ENCODE measurements around the gene DOK7.

Gene DOK7

GRCh38 chr4:3463556-3464348 lies 646 bp downstream of the DOK7 start:
- TF ChIP-seq CTCF (IDR thresholded peaks at IDR 0.05; ENCODE audit: low read depth, low read length): no peak
- no peak overlapping the region for H3K4me3 ChIP-seq (replicated peaks in 1 of 2; ENCODE audit: low read depth in 2 of 2, low read length in 2 of 2)
- DNase-seq (ENCODE audit: low read depth in 2 of 2): no peak

GRCh38 chr4:3464349-3464905 lies 1.3 kb downstream of the DOK7 start:
- DNase-seq (ENCODE audit: low read depth in 2 of 2): no peak
- no peak overlapping the region for H3K4me3 ChIP-seq (replicated peaks in 1 of 2; ENCODE audit: low read depth in 2 of 2, low read length in 2 of 2)
- TF ChIP-seq CTCF (IDR thresholded peaks at IDR 0.05; ENCODE audit: low read depth, low read length): no peak

- no peak overlapping the region for H3K4me3 ChIP-seq (replicated peaks in 1 of 2; ENCODE audit: low read depth in 2 of 2, low read length in 2 of 2)
- no peak for DNase-seq (ENCODE audit: low read depth in 2 of 2)
- no peak for TF ChIP-seq CTCF (IDR thresholded peaks at IDR 0.05; ENCODE audit: low read depth, low read length)
Observed at GRCh38 chr4:3464911-3465697, 2.0 kb downstream of the DOK7 start.

- TF ChIP-seq CTCF (IDR thresholded peaks at IDR 0.05; ENCODE audit: low read depth, low read length): peak; percentile 18
- no peak overlapping the region for H3K4me3 ChIP-seq (replicated peaks in 1 of 2; ENCODE audit: low read depth in 2 of 2, low read length in 2 of 2)
- no peak for DNase-seq (ENCODE audit: low read depth in 2 of 2)
Observed at GRCh38 chr4:3465698-3466671, 2.9 kb downstream of the DOK7 start.

GRCh38 chr4:3466691-3467600 lies 3.8 kb downstream of the DOK7 start:
- DNase-seq (ENCODE audit: low read depth in 2 of 2): no peak
- no peak for TF ChIP-seq CTCF (IDR thresholded peaks at IDR 0.05; ENCODE audit: low read depth, low read length)
- H3K4me3 ChIP-seq (replicated peaks in 1 of 2; ENCODE audit: low read depth in 2 of 2, low read length in 2 of 2): no peak overlapping the region

Measured in cardiac fibroblast (primary cell).